Activated naive CD4-positive, alpha-beta T cell treated with anti-CD3 and anti-CD28 coated beads, Interleukin-2, amount 50 U/mL, for 72 hours (primary cell): ENCODE measurements around the gene TCF7L2. TPM values are rescaled to one million over a fixed set of nuclear protein-coding genes. Genes with fewer than 3 reads are reported as not detected.

Source experiments
- ATAC-seq, 2 donors: fragments of 150-1000 bp; cut with Tn5 transposase; 2 replicates each; pipeline ENCODE4 v1.10.0; 2021; ENCODE audit warnings: mild to moderate bottlenecking in 2 of 2, moderate library complexity in 2 of 2
- DNase-seq, 2 donors: peaks; one replicate each; pipeline ENCODE4 v3.0.0; 2021 to 2022; ENCODE audit warnings: low spot score in 2 of 2
- H3K27ac Mint-ChIP-seq, 2 donors: one replicate each; pipeline ENCODE4 v1.8.0; 2022; ENCODE audit warnings: mild to moderate bottlenecking in 2 of 2, mixed read lengths in 2 of 2
- H3K36me3 Mint-ChIP-seq, 2 donors: one replicate each; pipeline ENCODE4 v1.8.0; 2022; ENCODE audit warnings: mixed read lengths in 2 of 2
- H3K9me3 Mint-ChIP-seq, 2 donors: one replicate each; pipeline ENCODE4 v1.8.0; 2022; ENCODE audit warnings: mixed read lengths in 2 of 2
- total RNA-seq, 2 donors: library from RNA; stranded (reverse); gene quantifications; one replicate each; pipeline ENCODE4 v1.2.3, GENCODE V29; 2022

The TCF7L2 gene
- total RNA-seq, 2 donors from 2014 or later: 3.0 to 3.1 TPM

DNA sequence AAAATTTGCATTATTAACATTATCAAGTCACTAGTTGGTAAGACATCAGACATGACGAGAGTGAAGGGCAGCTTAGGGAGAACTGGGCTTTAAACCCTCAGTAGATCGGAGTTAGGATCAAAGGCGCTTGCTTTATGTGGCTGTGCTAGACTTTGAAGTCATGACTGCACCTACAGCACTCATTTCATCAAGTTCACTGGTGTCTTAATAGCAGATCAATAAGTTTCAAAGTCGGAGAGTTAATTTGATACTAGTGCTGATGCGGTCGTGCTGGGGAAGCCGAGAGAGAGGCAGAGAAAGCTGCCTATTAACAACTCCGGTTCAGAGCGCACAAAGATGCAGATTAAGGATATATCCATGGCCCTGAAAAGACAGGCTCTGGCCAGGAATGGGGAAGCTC lies 172.9 kb downstream of the TCF7L2 start:
- DNase-seq: no peak
- Mint-ChIP-seq H3K9me3 (no peaks in the 10 kb centered on the region), H3K36me3 (no peaks in the 10 kb centered on the region), H3K27ac (no peak overlapping the region)
- no peak for ATAC-seq

DNA sequence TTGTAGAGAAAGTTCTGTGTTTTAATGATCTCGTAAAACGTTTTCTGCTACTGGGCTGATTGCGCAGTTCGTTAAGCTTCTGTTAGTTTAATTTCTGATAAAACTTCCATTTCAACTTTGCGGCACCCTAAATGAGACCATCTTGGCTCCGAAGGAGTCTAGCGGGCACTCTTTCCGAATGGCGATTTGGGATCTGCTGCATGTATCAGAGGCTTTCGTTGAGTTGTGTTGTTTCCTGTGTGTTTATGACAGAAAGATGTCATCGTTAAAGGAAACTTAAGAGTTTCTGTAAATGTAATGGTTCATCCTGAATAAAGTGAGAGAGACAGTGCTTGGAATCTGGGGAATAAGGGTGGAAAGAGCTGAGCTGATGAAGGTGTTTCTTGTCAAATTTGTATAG lies 174.7 kb downstream of the TCF7L2 start:
- Mint-ChIP-seq H3K36me3 (no peaks in the 10 kb centered on the region), H3K27ac (no peak overlapping the region), H3K9me3 (no peaks in the 10 kb centered on the region)
- DNase-seq (no peak), ATAC-seq (no peak)

DNA sequence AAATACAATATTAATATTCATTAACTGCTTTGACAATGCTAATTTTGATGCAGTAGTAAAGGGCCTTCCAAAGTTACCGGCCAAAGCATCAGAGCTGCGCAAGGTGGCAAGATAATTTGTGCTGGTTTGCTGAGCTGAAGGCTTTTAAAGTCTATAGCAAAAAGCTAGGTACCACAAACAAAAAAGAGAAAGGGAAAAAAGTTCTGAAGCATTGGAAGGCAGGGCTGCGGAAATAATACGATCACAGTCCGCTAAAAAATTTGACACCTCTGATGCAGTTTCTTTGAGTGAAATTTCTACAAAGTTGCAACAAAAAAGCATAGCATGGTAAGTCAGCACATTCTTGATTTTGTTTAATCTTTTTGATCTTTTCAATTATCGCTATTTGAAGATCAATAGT lies 175.6 kb downstream of the TCF7L2 start:
- no peak overlapping the region for H3K27ac Mint-ChIP-seq
- ATAC-seq: no peak
- H3K9me3 Mint-ChIP-seq: no peaks in the 10 kb centered on the region
- DNase-seq: no peak
- H3K36me3 Mint-ChIP-seq: no peaks in the 10 kb centered on the region

DNA sequence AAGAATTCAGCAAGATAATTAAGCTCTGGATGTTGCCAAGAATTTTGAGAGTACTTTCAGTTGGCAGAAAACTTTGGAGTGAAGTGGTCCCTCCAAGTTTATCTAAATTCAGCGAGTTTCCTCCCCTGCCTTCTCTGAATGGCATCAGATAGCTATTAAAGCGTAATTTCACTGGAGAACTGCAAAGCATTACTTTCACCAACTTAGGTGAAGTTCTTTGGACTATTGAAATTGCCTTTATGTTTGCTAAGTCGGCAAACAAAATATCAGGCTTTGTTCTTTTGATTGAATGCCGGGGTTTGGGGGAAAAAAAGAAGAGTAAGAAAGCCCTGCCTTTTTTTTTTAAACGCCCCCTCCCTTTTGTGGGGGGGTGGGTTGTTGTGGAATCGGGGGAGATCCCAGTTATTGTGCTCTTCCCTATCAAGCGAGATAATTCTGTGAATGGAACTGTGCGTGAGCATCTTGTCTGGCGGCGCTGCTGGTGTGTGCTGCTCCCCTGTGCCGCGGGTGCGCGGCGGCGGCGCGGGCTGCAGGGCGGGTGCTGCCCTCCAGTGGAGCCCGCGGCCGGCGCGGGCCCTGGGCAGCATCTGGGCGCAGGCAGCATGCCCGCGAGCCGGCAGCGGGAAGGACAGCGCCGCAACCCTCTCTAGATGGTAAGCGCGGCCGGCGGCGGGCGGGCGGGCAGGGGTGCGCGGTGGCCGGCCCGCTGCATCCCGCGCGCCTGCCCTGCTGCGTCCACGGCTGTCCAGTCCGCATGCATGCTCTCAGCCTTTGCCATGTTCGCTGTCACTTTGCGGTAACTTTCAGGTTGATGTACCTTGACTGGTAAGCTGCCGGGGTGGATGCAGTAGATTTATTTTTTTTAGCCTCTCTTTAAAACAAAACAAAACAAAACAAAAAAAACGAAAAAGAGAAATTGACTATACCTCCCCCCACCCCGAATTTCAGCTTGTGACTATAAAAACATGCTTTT lies 176.5 kb downstream of the TCF7L2 start:
- H3K36me3 Mint-ChIP-seq: no peaks in the 10 kb centered on the region
- ATAC-seq: peak; percentile 97 to 99
- no peaks in the 10 kb centered on the region for H3K9me3 Mint-ChIP-seq
- no peak overlapping the region for H3K27ac Mint-ChIP-seq
- peak in 1 of 2 donors; percentile 59 for DNase-seq

DNA sequence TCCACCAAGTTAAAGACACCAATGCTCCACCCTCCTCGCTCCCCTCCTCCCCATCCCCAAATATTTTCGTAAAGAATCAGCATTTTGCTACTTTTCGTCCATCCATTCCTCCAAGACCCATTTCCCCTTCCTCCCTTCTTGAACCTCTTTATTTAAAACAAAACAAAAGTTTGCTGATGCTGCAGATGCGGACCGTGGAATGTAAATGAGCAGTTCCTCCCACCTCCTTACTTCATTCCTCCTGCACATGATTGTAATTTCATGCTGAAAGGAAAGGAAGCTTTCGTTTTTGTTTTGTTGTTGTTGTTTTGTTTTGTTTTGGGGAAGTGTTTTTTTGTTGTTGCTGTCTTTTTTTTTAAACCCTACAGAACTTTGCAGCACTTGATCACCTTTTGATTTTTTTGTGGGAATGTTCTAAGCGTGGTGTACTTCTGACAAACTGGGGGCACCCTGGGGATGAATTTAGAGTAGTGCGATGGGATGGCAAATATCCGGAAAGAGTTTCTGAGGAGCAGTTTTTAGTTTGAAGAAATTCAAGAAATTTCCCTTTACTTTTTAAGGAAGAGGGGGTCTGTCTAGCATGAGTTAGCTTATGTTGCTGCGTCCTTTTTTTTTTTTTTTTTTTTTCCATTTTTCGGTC lies 177.3 kb downstream of the TCF7L2 start:
- no peak for ATAC-seq
- no peaks in the 10 kb centered on the region for H3K9me3 Mint-ChIP-seq

DNA sequence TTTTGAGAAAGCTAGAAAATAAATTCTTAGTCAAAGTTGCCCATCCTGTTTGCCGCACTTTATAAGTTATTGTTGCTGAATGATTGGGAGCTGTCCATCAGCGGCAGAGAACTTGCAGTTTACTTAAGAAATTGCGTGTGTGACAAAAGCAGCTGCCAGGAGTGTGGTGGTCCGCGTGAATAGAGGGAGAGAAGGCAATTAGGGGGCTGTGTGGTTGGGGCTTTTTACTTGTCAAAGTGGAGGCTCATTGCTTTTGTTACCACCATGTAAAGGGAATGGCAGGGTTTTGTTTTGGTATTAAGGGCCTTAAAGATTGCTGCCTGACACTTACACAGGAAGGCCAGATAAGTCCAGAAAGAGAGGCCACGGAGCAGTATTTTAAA lies 177.8 kb downstream of the TCF7L2 start:
- no peaks in the 10 kb centered on the region for H3K36me3 Mint-ChIP-seq
- H3K27ac Mint-ChIP-seq: no peak overlapping the region
- no peaks in the 10 kb centered on the region for H3K9me3 Mint-ChIP-seq
- ATAC-seq: no peak
- no peak for DNase-seq

More for the DNA sequence above, 177.3 kb downstream of the TCF7L2 start:
- no peak overlapping the region for H3K27ac Mint-ChIP-seq
- DNase-seq: no peak
- no peaks in the 10 kb centered on the region for H3K36me3 Mint-ChIP-seq

DNA sequence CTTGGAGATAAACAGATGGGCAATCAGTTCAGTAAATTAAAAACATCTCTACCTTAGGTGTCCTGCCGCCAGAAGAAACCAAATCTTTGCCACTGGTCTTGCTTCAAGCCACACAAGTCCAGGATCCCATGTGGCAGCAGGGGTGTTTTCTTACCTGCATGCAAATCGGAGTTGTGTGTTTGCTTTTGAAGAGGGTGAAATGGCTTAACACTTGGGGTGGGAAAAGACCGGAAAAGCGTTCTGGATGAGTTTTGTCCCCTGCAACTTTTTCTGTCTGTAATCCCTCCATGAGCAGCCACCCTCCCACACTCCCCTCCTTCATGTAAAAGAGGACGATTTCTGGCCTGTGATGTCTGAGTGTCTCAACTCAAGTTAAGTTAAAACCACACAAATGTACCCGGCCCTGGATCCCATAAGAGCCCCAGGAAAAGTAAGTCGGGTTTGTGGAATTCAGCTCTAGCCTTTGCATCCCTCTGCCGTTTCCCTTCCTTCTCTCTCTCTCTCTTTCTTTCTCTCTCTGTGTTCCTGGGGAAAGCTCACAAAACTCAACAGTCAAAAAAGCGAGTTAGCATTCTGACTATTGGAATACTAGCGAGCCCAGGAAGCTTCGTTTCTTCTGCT lies 178.5 kb downstream of the TCF7L2 start:
- ATAC-seq (no peak), DNase-seq (no peak)
- Mint-ChIP-seq H3K36me3 (no peaks in the 10 kb centered on the region), H3K27ac (no peak overlapping the region), H3K9me3 (no peaks in the 10 kb centered on the region)

DNA sequence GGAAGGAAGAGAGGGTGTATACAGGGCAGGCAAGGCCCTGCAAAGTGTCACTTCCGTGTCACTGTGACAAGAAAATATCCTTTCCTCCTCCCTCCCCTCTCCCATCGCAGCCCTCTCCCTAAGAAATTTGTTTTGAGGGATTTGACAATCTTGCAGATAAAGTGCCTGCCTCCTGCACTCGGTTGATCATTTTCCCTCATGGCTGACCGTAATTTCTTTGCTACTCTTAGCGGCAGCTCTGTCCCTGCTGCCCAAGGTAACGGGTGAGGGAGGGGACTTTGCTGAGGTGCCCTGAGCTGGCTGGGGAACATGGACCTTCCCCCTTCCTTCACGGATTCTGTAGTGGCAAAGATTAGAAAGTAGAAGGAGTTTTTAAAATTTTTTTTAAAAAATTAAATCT lies 179.1 kb downstream of the TCF7L2 start:
- H3K36me3 Mint-ChIP-seq: no peaks in the 10 kb centered on the region
- no peak for ATAC-seq
- no peak for DNase-seq
- H3K9me3 Mint-ChIP-seq: no peaks in the 10 kb centered on the region
- H3K27ac Mint-ChIP-seq: no peak overlapping the region

DNA sequence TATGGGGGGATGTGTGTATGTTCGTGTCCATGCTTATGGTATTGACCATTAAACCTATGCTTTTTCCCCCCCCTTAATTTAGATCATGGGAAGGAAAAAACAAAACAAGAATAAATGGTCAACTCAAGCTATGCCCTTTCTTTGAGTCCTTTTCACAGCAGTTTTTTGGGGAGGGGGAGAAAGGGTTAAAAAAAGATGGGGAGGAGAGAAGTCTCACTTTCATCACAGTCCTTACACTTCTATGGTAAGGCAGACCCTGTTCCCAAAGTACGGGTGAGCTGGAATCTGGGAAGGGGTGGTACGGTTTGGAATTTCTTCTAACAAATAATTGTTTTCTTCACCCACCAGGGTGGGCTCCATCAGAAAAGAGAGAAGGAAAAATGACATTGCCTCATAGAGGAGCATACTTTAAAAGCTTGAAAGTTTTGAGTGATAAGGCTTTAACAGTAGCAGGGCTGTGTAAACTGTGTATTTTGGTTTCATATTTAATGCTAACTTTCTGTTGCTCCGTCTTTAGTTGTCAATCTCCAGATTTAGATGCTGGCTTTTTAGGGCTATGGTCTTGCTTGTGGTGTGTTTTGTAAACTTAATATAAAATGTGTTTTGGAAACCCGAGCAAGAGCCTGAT lies 180.1 kb downstream of the TCF7L2 start:
- Mint-ChIP-seq H3K36me3 (no peaks in the 10 kb centered on the region), H3K9me3 (no peaks in the 10 kb centered on the region), H3K27ac (no peak overlapping the region)
- DNase-seq (no peak), ATAC-seq (no peak)

DNA sequence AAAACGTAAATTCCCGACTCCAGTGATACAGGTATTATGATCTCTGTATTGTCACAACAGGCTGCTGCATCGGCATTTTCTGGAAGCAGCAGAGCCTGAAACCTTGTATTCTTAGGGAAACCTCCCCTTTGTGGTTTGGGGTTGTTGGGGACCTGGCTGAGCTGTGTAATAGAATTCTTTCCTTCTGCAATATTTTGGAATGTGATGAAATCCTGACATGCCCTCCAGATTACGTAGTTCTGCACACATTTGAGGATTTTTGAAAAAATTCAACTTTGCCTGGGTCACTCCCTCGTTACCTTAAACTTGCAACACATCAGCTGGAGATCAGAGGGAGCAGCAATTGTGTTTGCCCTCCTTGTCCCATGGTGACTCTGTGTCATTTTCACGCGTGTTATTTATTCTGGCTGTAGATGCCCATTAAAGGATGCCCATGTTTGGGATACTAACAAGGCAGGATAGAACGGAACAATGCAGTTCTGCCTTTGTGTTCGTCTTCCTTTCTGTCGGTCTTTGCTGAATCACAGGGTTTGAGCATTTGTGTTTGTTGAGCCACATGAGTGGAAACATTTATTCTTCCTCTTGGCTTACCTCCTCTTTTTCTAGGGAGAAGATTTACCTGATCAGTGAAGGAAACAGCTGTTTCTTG lies 181.7 kb downstream of the TCF7L2 start:
- H3K27ac Mint-ChIP-seq: no peak overlapping the region
- no peak for ATAC-seq
- no peaks in the 10 kb centered on the region for H3K9me3 Mint-ChIP-seq

DNA sequence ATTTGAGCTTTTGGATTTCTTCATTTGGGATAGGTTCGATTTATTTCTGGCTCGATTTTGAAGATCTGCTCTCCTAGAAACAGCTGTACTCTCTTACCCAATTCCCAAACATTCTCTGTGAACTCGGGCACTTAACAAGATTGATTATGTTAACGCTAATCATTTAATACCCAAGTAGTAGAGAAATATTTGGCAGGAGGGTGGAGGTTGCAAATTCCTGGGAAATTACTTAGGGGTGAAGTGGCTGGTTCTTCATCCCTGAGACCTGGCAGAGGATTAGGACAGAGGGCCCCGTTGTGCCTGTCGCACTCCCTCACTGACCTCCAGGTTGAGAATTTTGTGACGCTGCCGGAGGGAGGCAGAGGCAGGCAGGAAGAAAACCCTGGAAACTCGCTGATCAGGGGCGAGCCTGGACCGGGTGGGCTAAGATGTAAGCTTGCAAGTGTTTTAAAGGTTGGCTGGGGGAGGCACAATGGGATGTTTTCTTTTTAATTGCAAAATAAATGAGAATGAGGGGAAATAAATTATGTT lies 182.6 kb downstream of the TCF7L2 start:
- DNase-seq: no peak
- ATAC-seq: no peak
- Mint-ChIP-seq H3K9me3 (no peaks in the 10 kb centered on the region), H3K36me3 (no peaks in the 10 kb centered on the region), H3K27ac (no peak overlapping the region)

More for the DNA sequence above, 181.7 kb downstream of the TCF7L2 start:
- no peaks in the 10 kb centered on the region for H3K36me3 Mint-ChIP-seq
- DNase-seq: no peak

DNA sequence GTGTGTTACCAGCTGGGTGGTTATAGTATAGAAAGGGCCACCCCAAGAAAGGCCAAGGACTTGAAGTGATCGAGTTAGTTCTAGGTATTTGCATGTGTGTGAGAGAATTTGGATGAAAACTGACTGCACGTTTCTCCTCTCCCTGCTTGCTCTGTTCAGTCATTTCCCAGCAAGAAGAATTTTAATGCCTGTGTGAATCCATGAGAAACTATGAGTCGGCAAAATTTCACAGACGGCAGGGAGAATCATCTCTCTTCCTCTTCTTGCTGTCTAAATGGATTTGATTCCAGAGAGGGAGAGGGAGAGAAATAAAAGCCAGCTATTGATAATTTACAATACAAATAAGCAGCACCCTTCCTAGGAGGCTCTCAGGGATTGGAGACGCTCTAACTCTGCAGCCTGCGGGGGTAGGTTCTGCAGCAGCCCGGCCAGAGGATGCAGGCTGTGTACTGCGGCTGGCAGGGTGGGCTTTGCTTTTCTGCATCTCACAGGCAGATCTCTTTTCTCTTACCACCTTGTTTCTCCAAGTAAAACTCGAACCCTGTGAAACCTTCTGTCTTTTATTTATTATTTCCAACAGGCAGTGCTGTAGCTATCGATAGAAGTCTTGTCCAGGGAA lies 183.6 kb downstream of the TCF7L2 start:
- ATAC-seq (no peak), DNase-seq (no peak)
- no peaks in the 10 kb centered on the region for H3K36me3 Mint-ChIP-seq
- H3K9me3 Mint-ChIP-seq: no peaks in the 10 kb centered on the region
- H3K27ac Mint-ChIP-seq: no peak overlapping the region

DNA sequence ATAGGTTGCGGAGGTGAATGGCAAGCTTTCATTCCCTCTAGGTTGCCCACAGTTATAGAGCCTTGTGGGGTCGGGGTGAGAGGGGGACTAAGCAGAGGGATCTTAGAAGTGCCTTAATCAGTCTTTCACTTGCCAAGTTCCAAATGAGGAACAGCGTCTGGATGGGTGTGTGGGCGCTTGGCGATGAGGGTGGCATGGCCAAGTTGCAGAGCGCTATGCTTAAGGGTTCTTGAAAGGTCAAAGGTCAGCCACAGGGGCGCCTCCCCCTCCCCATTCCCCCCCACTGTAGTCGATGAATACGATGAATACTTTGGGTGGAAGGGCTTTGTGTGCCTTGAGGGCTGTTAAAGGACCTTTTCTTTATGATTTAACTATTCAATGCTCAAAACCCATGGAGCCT lies 185.0 kb downstream of the TCF7L2 start:
- no peak overlapping the region for H3K27ac Mint-ChIP-seq
- DNase-seq (no peak), ATAC-seq (no peak)
- H3K36me3 Mint-ChIP-seq: no peaks in the 10 kb centered on the region
- no peaks in the 10 kb centered on the region for H3K9me3 Mint-ChIP-seq

DNA sequence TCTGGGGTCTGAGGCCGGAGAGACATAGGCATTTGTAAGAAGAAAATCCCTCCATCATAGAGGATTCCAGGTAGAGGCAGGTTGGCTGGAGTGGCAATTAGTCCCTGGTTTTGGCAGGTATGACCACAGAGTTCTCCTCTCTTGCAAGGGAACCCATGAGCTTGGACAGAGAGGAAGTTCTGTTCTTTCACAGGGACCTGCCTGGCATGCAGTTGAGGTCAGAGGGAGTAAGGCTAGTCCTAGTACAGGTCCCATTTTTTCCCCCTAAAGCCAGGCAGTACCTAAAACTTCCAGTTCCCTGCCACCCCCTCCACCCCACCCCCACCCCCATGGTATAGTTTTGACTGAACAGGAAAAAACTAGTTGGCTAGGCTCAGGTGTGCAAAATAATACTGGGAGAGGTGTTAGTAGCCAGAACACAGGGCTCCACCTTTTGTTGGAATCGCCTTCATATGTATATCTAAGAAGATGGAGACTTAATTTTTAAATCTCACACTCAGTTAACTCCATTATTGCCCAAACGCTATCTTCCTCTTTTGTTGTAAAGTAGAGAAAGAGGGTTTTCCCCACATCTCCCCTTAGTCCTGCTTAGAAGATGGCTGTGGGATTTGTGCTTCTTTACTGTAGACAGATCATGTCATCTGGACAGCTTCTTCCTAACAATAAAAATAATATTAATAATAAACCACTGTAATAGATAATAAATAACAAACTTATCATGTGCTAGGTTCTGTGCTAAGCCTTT lies 188.1 kb downstream of the TCF7L2 start:
- no peak for DNase-seq
- H3K27ac Mint-ChIP-seq: no peak overlapping the region
- no peaks in the 10 kb centered on the region for H3K36me3 Mint-ChIP-seq
- no peak for ATAC-seq
- no peaks in the 10 kb centered on the region for H3K9me3 Mint-ChIP-seq

DNA sequence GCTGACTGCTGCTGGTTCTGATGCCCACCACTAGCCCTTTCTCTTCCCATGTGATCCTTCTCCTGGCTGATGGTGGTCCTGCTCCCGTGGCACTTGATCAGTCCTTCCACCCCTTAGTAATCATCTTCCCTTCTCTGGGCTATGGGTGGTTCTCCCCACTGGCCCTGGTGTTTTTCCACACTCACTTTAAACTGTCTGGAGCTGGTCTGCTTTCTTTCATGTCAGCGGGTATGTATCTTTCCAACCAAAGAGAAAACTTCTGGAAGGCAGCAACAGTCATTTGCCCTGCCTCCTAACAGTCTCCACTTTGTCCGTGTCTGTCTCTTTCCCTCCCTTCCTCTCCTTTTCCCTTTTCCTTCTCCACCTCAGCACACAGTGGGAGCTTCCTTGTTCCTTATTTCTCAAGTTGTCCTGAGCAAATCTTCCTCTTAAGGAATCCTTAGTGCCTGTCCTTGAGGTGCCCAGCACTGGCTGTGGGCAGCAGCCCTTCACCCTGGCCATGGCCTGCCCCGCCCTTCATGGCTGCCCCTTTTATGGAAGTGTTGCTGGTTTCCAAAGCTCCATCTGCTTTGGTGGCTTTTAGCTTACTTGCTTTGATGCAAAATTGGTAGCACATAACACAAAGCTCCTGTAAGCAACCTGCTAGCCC lies 189.0 kb downstream of the TCF7L2 start:
- no peak for ATAC-seq
- Mint-ChIP-seq H3K27ac (no peak overlapping the region), H3K9me3 (no peaks in the 10 kb centered on the region), H3K36me3 (no peaks in the 10 kb centered on the region)
- DNase-seq: no peak
